ENCODE measurements around the gene PAFAH1B2.
"Not testable (repeated sequence)": the region's sequence is repeated elsewhere in the genome, so short reads cannot be mapped to it uniquely, and the experiment has no call there.

The PAFAH1B2 gene

GRCh38 chr11:117201658-117202305 is 57.7 kb downstream of the PAFAH1B2 start:
- FAIRE-seq, result no peak

DNA sequence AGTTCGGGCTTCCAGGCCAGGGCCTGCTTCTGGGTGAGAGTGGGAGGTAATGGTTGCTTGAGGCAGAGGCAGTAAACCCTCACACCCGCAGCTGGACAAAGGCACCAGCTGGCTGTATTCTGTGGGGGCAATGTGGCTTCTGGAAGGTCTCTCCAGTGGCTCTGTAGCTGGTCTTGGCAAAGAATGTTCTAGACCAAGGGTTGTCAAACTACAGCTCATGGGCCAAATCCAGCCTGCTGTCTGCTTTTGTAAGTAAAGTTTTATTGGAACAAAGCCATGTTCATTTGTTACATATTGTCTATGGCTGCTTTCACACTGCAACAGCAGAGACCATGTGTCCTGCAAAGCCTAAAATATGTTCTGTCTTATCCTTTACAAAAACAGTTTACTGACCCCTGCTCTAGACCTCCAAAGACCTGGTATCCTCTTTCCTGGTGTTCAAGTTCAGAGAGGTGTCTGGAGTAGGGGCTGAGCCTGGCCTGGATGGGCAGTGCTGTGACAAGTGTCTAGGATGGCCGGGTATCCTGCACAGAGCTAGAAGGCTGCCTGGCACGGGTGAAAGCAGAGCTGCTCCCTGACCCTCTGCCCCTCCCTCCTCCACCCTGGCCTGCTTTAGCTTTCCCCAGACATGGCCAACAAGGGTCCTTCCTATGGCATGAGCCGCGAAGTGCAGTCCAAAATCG is 58.4 kb downstream of the PAFAH1B2 start:
- no peak for DNase-seq (ENCODE audit: low spot score)
- FAIRE-seq, result no peak

More at GRCh38 chr11:117201658-117202305, 57.7 kb downstream of the PAFAH1B2 start:
- no peak for DNase-seq (ENCODE audit: low spot score)

DNA sequence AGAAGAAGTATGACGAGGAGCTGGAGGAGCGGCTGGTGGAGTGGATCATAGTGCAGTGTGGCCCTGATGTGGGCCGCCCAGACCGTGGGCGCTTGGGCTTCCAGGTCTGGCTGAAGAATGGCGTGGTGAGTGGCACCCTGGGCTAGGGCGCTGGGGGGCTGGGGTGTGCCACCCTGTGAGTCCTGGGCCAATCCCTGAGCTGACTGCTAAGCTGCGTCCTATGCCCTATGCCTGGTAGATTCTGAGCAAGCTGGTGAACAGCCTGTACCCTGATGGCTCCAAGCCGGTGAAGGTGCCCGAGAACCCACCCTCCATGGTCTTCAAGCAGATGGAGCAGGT is 59.0 kb downstream of the PAFAH1B2 start:
- FAIRE-seq, result no peak
- no peak for DNase-seq (ENCODE audit: low spot score)

GRCh38 chr11:117204283-117205080 is 60.4 kb downstream of the PAFAH1B2 start:
- no peak for DNase-seq (ENCODE audit: low spot score)
- no peak for FAIRE-seq

- DNase-seq (ENCODE audit: low spot score) (no peak), FAIRE-seq (no peak)
Observed at GRCh38 chr11:117205211-117205818, 61.2 kb downstream of the PAFAH1B2 start.

- not testable (repeated sequence) for DNase-seq (ENCODE audit: low spot score); FAIRE-seq
Observed at GRCh38 chr11:117206111-117206510, 62.0 kb downstream of the PAFAH1B2 start.

DNA sequence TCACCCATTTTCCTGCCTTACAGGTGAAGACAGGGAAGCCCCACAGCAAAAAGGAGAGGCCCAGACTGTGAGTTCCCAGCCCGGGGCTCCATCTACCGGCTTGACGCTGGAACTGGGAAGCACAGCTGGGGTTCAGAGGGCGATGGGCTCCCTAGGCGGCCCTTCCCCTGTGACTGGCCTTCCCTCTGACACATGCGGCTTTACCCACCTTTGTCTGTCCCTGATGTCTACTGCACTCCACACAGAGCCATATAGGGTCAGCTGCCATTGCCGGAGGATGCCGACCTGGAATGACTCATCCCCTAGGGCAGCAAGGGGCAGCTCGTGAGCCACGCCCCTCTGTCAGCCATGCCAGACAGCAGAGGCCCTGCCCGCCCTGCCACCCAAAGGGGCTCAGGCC is 62.8 kb downstream of the PAFAH1B2 start:
- peak; percentile 97 for FAIRE-seq
- not testable (repeated sequence) for DNase-seq (ENCODE audit: low spot score)

- DNase-seq (ENCODE audit: low spot score); FAIRE-seq: not testable (repeated sequence)
Observed at GRCh38 chr11:117207481-117207880, 63.4 kb downstream of the PAFAH1B2 start.

DNA sequence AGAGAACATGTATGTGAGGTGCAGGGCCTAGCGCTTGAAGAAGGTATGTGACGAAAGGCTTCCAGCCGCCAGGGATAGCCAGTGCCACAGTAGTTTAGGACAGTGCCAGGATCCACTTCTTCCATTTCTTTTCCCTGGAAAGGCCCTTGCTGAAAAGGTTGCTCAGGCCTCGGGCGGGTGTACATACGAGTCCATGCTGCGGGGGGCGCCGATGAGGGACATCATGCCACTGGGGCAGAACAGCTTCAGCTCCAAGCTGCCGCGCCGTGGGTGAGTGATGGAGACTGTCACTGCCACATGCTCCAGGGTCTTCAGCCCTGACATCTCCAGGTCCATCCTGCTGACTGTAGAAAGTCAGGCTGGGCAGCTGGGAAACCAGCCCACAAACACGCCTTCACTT is 64.6 kb downstream of the PAFAH1B2 start:
- not testable (repeated sequence) for DNase-seq (ENCODE audit: low spot score); FAIRE-seq

DNA sequence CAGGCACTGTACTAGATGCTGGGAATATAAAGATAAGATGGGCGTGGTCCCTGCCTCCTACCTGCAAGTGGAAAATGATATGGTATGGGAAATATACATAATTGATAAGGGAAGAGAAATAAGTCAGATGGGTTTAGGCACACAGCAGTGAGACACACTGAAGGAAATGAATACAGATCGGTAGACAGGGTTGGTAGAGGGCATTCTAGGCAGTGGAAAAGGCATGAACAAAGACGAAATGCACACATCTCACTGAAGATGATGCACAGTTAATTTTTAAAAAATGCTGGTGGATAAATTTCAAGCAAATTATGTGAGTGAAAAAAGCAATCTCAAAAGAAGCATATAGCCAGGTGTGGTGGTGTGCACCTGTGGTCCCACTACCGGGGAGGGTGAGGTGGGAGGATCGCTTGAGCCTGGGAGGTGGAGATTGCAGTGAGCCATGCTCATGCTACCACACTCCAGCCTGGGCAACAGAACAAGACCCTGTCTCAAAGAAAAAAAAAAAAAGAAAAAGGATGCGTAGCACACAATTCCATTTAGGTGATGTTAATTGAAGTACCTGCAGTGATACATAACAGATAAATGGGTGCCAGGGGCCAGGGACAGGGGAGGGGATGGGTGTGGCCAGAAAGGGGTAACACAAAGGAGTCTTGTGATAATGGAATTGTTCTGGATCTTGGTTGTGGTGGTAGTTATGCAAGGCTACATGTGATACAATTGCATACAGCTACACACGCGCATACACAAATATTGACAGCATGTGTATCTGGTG is 65.5 kb downstream of the PAFAH1B2 start:
- DNase-seq (ENCODE audit: low spot score); FAIRE-seq: not testable (repeated sequence)

- DNase-seq (ENCODE audit: low spot score) (no peak), FAIRE-seq (no peak)
Observed at GRCh38 chr11:117210620-117211019, 66.5 kb downstream of the PAFAH1B2 start.

DNA sequence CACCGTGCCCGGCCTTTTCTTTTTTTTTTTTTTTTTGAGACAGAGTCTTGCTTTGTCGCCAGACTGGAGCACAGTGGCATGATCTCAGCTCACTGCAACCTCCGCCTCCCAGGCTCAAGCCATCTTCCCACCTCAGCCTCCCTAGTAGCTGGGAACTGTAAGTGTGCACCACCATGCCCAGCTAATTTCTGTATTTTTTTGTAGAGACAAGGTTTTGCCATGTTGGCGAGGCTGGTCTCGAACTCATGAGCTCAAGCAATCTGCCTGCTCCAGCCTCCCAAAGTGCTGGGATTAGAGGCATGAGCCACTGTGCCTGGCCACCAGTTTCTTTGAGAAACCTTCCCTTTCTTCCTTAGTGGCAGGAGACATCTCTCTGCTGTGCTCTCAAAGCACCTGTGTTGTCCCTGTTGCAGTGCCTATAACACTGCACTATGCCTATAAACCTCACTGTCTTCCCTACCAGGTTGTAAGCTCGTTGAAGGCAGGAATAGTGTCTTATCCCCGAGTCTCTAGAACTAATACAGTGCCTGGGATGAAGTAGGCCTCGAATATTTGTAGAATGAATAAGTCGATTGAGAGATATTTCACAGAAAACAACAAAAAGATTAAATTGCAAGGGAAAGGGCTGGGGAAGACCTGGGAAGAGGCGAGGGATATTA is 68.7 kb downstream of the PAFAH1B2 start:
- FAIRE-seq (no peak), DNase-seq (ENCODE audit: low spot score) (no peak)

GRCh38 chr11:117214404-117215110 is 70.5 kb downstream of the PAFAH1B2 start:
- no peak for DNase-seq (ENCODE audit: low spot score)
- FAIRE-seq, result no peak

GRCh38 chr11:117217141-117218084 is 73.3 kb downstream of the PAFAH1B2 start:
- FAIRE-seq (no peak), DNase-seq (ENCODE audit: low spot score) (no peak)

DNA sequence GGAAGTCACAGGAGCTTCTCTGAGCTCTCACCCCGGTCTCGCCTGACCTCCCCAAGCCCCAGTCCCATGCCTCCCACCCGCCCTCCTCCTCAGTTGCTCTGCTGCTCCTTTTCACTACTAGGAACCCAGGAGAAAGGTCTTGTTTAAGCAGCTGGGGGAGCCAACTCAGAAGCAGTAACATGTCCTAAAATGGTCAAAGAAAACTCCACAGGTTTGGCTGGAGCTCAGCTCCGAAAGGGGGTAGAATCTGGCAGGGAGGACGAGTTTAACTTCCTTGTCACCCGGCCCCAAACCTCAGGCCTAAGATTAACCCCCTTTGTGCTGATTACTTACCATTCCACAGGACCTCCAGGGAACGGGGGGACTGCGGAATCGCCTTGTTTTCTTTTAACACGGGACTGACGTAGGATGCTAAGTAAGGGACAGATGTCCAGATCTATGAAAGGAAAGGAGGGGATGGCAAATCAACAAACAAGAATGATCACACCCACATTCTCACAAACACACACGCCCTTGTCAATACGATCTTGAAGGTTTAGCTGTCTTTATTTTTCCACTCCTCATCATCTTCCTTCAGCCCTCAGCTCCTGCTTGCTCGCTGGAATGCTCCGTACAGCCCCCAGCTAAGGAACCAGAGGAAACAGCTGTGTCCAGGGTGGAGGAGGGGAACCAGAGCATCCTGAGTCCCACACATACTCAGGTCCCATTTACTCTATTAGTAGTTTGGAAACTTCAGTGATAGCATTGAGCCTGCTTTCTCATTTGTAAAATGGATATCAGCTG is 74.2 kb downstream of the PAFAH1B2 start:
- no peak for DNase-seq (ENCODE audit: low spot score)
- FAIRE-seq, result no peak

DNA sequence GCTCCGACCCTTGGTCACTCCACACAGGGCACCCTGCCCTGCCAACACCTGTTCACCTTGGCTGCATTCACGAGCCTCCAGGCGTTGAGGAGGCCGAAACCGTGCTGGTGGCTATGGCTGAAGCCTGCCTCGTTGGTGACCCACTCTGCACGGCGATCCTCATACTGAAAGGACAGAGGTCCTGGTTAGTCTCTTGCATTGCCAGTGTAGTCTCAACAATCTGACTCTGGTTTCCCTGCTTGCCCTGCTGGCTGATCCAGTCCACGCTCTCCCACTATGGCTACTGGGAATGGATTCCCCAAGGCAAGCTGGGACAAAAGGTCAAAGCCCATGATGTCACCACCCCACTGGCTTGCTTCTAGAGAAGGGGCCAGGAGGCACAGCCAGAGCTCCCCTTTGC is 74.9 kb downstream of the PAFAH1B2 start:
- FAIRE-seq (no peak), DNase-seq (ENCODE audit: low spot score) (no peak)

DNA sequence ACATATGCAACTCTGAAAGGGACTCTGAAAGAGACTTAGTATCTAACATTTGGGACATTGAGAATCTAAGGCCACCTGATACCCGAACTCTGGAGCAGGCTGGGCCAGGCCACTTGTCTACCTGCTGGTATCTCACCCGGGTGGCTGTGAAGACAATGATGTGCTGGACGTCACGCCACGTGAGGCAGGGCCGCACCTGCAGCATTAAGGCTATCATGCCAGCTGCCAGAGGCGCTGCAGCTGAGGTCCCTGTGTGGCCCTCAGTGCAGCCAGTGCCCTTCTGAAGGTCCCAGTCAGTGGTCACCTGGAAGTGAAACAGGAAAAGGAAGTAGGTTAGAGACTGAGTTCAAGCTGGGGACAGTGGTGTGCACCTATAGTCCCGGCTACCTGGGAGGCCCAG is 75.4 kb downstream of the PAFAH1B2 start:
- no peak for FAIRE-seq

DNA sequence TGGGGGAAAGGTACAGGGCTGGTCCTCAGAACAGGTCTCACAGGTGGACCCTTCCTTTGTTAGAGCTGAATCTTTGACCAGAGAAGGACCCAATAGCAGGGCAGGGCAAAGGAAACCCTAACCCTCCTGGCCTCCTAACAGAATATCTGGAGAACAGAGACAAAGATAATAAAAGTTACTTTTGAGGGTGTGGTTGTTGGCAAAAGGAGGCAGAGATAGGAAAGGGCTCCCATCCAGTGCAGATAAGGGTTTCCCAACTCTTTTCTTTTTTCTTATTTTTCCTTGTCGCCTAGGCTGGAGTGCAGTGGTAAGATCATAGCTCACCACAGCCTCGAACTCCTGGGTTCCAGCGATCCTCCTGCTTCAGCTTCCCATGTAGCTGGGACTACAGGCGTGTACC is 75.9 kb downstream of the PAFAH1B2 start:
- no peak for FAIRE-seq
- DNase-seq (ENCODE audit: low spot score), result no peak

More for the DNA sequence above, 75.4 kb downstream of the PAFAH1B2 start:
- DNase-seq (ENCODE audit: low spot score), result no peak

Measured in urothelium cell line (cell line).